HL-60/S4 treated with retinoic acid at 250 ng/mL for 4 days and 3 days (cell line): Measurements from ENCODE around the gene TACC3.

Experiments
- in situ Hi-C: fragments of 300-500 bp; cut with MboI; formaldehyde crosslinking; loops from 2 replicates; pipeline ENCODE4 v1.7.0; 2022; ENCODE audit warnings: low sequenced_read_pairs

The TACC3 gene

DNA sequence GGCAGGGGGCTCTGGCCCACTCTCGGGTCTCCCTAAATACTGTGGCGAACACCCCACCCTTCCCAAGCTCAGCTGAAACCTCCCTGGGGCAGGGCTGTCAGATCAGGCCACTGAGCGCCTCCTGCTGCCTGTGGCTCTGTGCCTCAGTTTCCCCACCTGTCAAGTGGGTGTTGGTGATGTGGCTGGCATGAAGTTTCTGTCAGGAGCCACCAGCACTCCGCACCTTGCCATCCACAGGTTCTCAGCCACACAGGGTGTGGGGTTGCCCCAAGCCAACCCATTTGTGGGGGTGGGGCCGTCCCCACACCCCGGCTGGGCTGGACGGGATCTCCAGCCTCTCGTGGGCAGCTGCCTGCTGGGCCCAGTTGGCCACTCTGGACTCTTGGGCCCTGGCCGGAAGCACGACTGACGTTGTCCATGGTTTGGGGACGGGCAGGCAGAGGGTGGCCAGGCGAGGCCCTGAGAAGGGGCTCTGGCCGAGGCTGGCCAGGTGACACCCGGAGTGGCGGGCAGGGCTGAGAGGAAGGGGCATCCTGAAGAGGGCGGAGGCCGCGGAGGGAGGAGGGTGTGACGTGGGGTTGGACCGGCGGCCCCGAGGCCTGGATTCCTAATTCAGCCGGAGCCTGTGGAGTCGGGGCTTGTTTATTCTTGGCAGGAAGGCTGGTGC lies 66.2 kb downstream of the TACC3 start:
- in situ Hi-C loops: no loop called here

DNA sequence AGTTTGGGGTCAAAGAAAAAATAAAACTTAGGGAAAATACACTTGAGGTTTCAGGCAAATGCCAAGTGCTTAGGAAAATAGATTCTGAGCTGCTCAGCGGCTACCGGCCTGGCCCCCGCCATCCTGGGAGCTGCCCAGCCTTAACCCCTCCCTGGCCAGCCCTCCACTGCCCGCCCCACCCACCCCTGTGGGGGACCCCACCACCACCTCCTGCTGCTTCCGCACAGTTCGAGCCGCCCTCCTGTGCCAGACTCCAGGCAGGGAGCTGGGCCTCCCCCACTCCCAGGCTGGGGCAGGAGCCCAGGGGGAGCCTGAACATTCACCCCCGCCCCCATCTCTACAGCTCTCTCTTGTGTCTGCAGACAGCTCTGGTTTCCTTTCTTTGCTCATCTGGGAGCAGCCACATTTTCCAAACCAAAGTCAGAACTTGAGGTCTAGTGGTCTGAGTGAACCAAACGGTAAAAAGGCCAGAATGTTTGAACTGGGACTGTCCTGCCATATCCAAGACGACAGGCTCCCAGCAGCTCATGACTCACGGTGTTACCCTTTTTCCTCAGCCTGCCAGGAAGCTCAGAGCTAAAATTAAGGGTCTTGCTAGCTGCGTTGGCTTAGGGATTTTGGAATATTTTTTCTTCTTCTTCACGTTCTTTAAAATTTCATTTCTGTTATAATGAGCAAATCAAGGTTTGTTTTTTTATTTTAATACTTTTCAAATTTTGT lies 67.1 kb downstream of the TACC3 start:
- in situ Hi-C loops: no loop called here

DNA sequence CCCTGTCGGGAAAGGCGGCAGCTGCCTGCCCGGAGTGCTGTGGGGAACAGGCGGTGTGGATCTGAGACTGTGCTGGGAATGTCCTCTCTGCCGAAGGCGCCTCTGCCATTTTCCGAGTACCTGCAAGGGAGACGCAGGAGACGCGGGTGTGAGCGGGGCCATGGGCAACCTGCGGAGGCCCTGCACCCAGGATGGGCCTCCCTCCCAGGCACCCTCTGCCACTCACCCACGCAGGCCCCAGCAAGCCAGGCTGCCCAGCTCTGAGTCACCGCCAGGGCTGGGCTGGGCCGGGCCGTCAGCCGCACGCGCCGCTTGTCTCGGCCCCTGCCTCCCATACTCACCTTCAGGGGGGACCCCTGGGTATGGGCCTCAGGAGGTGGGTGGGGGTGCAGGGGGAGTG lies 68.2 kb downstream of the TACC3 start:
- in situ Hi-C loops: no loop called here

DNA sequence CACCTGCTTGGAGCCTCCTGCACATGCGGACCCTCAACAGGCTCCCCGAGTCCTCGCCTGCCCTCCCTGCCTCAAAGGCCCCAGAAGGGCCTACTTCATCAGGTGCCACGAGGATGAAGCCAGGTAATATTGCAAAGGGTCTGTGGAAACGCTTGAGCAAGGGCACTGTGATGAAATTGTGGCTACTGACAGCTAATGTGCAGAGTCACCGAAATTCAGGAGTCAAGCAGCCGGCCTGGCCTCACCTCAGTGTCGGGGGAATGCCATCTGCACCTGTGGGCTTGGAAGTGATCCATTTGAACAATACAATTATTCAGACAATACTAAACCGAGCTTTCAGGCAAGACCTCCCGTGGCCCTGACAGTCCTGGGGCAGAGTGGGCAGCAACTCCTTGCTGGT lies 68.7 kb downstream of the TACC3 start:
- in situ Hi-C loops: no loop called here

DNA sequence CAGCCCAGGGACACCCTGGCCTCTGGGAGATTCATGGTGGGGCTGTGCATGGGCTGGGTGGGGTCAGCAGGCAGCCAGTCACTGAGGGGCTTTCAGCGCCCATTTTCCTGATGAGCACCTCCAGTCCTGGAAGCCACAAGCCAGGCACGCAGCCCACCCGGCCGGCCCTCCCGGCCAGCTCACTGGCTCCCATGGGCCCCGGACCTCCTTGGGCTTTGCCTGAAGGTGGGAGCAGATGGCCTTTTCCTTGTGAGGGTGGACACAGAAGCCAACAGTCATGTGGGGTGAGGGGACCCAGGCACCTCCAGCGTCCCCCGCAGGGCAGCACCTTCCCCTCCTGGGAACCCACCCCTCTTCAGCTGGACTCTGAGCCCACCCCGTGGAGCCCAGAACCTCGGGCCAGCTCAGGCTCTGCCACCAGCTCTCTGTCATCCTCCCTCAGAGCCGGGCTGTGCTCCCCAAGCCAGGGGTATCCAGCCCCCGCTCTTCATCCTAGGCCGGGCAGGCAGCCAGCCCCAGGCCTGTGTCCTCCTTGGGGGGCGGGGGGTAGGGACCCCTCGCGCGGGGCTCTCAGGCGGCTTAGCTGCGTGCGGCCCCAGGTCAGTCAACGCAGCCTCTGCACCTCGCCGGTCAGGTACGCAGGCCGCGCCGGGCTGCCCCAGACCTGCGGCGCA lies 71.0 kb downstream of the TACC3 start:
- in situ Hi-C loops: no loop called here

DNA sequence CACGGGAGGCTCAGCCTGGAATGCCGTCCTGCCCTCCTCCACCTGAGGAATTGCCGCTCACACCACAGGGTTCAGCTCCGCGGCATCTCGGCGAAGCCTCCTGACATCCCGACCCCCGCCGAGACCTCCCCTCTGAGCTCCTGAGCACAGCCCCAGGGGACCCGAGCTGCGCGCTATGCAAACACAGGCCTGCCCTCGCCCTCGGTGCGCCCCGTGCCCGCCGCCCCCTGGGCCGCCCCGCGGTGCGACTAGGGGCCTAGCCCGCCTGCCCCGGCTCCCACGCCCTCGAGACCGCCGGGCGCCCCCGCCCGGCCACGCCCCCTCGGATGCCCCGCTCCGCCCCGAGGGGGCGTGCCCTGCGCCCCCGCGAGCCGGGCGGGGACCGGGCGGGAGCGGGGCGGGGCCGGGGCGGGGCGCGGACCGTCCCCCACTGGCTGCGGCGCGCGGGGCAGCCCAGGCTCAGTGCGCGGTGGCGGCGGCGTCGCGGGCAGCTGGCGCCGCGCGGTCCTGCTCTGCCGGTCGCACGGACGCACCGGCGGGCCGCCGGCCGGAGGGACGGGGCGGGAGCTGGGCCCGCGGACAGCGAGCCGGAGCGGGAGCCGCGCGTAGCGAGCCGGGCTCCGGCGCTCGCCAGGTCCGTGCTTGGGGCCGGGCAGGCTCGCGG lies 71.6 kb downstream of the TACC3 start, which contains the start of gene FGFR3:
TSS of gene FGFR3 (plus strand) at position 462 of the 664 bp plus-strand sequence. CDS start 642 bp downstream, outside the sequence.
- in situ Hi-C loops: no loop called here

DNA sequence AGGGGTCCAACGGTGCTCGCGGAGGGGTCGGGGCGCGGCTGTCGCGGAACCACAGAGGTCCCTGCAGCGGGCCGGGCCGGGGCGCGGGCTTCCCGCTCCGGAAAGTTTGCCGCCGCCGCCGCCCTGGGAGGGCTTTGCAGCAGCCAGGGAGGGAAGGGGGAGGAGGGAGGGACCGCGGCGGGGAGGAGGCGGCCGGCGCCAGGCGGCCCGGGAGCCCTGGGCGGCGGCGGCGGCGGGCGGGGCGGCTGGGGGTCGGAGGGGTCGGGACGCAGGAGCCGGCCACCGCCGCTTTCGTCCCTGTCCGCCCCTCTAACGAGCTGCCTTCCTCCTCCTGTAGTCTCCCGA lies 72.1 kb downstream of the TACC3 start:
- in situ Hi-C loops: no loop called here

DNA sequence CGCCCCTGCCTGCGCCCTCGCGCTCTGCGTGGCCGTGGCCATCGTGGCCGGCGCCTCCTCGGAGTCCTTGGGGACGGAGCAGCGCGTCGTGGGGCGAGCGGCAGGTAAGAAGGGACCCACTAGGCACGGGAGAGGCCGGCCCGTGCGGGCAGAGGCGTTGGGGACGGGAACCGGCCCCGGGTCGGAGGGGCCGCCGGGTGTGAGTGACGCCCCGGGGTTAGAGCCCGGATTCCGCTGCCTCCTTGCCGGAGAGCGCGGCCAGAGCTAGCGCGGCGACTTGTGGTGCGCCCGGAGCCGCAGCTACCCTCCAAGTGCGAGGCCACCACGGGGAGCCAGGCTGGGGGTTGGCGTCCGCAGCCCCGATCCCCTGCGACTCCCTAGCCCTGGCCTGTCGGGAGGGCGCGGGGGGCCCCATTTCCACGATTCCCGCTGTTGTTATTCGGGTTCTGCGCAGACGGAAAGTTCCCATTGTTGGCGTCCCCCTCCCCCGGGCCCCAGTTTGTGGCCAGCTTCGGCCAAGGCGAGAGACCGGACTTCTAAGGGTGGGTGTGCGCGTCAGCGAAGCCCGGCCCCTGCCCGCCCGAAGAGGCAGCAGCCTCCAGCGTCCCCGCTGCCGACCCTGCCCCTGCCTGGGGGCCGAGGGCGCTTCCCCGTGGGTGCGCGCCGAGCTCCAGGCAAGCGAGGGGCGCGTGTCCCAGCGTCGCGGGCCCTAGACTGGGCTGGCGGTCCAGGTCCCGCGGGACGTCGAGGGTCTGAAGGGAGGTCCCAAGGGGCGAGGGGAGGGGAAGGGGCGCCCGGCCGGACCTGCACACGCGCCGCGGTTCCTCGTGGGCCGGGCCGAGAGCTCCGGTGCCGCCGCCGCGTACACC lies 72.9 kb downstream of the TACC3 start:
- in situ Hi-C loops: no loop called here
